Skeletal muscle tissue (tissue), 4 donors: ENCODE results near the gene TBC1D21. TPM values are rescaled to one million over a fixed set of nuclear protein-coding genes. Genes with fewer than 3 reads are reported as not detected.
A peak's percentile ranks its signal among the peaks of the same experiment; 100 is the strongest.

Source experiments
- H3K27ac ChIP-seq: one replicate; pipeline ENCODE4 v1.7.0; 2013; ENCODE audit warnings: mild to moderate bottlenecking, low read depth, low read length, inconsistent platforms
- H3K27me3 ChIP-seq, 3 donors: one replicate each; pipeline ENCODE4 v1.7.0; 2013; ENCODE audit warnings: low read length in 3 of 3; ENCODE audit not compliant: control insufficient read depth in 3 of 3, insufficient read depth in 3 of 3
- H3K36me3 ChIP-seq, 3 donors: one replicate each; pipeline ENCODE4 v1.7.0; 2013; ENCODE audit warnings: low read length in 3 of 3; ENCODE audit not compliant: control insufficient read depth in 3 of 3, insufficient read depth in 3 of 3
- H3K4me1 ChIP-seq, 3 donors: one replicate each; pipeline ENCODE4 v1.7.0; 2013; ENCODE audit warnings: low read length in 3 of 3, mild to moderate bottlenecking in 3 of 3; ENCODE audit not compliant: control insufficient read depth in 3 of 3, insufficient read depth in 3 of 3
- H3K4me3 ChIP-seq, 3 donors: one replicate each; pipeline ENCODE4 v1.7.0; 2013; ENCODE audit warnings: low read length in 3 of 3
- H3K9ac ChIP-seq, 3 donors: one replicate each; pipeline ENCODE4 v1.7.0; 2013; ENCODE audit warnings: low read length in 3 of 3, mild to moderate bottlenecking in 3 of 3, moderate library complexity in 2 of 3, low read depth in 1 of 3
- H3K9me3 ChIP-seq, 3 donors: one replicate each; pipeline ENCODE4 v1.7.0; 2013; ENCODE audit warnings: low read length in 3 of 3; ENCODE audit not compliant: control insufficient read depth in 3 of 3
- total RNA-seq: library from RNA; depleted of rRNA; stranded (reverse); fragments of >200 nt; gene quantifications from one replicate; pipeline ENCODE4 v1.2.3, GENCODE V29; 2014
- donor health status: Osteomylitis.

TBC1D21 gene, protein sequence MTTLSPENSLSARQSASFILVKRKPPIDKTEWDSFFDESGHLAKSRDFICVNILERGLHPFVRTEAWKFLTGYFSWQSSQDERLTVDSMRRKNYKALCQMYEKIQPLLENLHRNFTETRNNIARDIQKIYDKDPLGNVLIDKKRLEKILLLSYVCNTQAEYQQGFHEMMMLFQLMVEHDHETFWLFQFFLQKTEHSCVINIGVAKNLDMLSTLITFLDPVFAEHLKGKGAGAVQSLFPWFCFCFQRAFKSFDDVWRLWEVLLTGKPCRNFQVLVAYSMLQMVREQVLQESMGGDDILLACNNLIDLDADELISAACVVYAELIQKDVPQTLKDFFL
- not detected for total RNA-seq

DNA sequence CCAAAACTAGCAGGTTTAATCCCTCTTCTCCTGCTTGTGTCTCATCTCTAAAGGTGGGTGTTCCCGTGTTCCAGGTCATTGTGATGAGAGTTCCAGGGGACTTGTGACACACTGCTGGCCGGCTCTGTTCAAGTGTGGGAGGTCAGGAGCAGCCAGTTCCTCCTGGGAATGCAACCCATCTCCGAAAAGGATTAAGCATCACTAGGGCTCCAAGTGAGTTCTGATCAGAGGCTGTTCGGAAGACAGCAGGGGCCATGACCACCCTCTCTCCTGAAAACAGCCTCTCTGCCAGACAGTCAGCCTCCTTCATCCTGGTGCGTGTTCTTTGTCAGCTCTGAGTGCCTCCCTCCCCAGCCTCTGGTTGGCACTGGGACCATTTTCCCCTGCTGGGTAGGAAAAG is at the start of gene TBC1D21:
Gene TBC1D21 (plus strand): TSS at position 109 of the 400 bp plus-strand sequence. CDS start 146 bp downstream, at position 255.
- no peak within 1 kb of the TSS for H3K27ac ChIP-seq
- no peaks in the 10 kb centered on the region for H3K4me1 ChIP-seq
- H3K4me3 ChIP-seq, result no peak within 1 kb of the TSS
- no peaks in the 10 kb centered on the region for H3K9me3 ChIP-seq
- no peak within 1 kb of the TSS for H3K9ac ChIP-seq
- H3K27me3 ChIP-seq, result peaks cover 9 to 39% (median 31%) of the 10 kb centered on the region in 3 donors
- no peaks in the 10 kb centered on the region for H3K36me3 ChIP-seq

DNA sequence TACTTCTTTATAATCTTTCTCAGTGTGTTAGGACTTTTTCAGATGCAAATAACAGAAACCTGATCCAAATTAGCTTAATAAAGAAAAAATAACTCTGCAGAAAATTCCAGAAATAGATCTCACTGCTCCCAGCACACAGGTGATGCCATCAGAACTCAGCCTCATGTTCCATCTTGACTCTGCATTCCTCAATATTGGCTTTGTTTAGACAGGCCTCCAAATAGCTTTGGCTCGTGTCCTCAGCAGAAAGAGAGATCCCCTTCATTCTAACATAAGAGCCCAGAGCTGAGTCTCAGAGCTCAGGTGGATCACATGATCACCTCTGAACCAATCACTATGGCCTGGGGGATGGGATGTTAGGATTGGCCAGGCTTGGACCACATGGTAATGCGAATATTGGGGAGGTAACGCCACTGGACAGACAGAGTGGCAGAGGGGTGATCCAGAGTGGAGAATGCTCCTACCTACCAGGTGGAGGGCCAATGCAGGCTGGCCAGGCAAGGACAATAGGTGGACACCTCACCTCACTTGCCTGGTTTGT is 46.6 kb upstream of the TBC1D21 start:
- Histone ChIP-seq H3K9ac (no peak overlapping the region), H3K4me3 (no peak overlapping the region), H3K9me3 (no peaks in the 10 kb centered on the region)

DNA sequence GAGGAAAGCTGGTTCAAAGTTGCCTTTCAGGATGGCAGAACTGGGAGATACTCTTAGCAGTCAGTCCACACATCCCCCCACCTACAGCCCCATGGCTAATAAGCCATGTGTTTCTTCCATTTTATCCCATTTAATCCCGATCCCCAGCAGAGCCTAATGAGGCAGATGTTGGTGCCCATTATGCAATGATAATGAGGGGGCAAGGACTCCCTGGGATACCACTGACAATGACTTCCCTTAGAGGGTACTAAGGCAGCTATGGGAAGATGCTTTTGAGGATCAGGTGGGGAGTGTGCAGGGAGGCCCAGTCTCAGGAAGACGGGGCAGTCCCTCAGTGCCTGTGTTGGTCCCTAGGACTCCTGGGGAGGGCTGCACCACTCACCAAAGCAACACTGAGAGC is 43.8 kb upstream of the TBC1D21 start:
- H3K4me3 ChIP-seq, result no peak overlapping the region
- no peak overlapping the region for H3K9ac ChIP-seq
- H3K27ac ChIP-seq, result no peak overlapping the region
- H3K36me3 ChIP-seq, result no peaks in the 10 kb centered on the region
- H3K4me1 ChIP-seq, result no peaks in the 10 kb centered on the region
- H3K27me3 ChIP-seq, result peaks cover 2 to 5% (median 4%) of the 10 kb centered on the region in 3 donors
- H3K9me3 ChIP-seq, result no peaks in the 10 kb centered on the region

More for the DNA sequence above, 46.6 kb upstream of the TBC1D21 start:
- Histone ChIP-seq H3K36me3 (no peaks in the 10 kb centered on the region), H3K27ac (no peak overlapping the region), H3K4me1 (no peaks in the 10 kb centered on the region), H3K27me3 (peaks cover 2 to 5% (median 4%) of the 10 kb centered on the region in 3 donors)

DNA sequence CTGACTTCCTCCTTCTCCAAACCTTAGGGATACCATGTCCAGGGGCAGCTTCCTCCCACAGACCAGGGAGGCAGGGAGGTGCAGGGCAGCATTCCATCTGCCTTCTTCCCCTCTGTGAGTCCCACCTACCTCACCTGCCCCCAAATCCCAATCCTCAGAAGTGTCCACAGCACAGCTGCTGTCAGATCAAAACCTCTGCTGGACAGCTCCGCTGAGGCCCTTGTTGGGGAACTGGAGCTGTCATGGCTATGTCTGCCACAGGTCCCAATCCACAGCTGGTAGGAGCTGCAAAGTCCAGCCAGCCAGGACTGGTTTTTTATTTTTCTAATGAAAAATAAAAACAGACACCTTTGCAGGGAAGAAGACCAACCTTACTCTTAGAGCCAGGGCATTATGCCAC is 40.7 kb upstream of the TBC1D21 start:
- Histone ChIP-seq H3K4me1 (peaks cover 5 to 15% (median 6%) of the 10 kb centered on the region in 3 donors), H3K36me3 (no peaks in the 10 kb centered on the region), H3K9me3 (no peaks in the 10 kb centered on the region), H3K27ac (no peak overlapping the region), H3K27me3 (peaks cover 6 to 16% (median 11%) of the 10 kb centered on the region in 3 donors), H3K9ac (no peak overlapping the region), H3K4me3 (no peak overlapping the region)

DNA sequence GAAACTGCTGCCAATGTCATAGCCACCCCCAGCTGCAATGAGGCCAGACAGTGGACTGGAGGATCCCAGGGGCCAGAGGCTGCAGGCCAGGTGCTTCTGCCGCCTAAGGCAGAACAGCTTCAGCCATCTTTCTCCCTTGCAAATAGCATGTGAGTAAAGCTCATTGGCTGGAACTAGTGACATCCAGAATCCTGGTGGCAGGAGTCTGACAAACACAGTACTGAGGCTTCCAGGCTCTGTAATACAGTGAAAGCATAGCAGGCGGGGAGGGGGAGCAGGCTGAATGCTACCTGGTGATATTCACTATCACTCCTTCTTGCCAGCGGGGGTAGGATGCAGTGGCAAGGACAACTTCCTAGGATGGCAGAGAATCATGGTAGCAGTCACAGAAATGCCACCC is 36.5 kb upstream of the TBC1D21 start:
- Histone ChIP-seq H3K36me3 (no peaks in the 10 kb centered on the region), H3K9ac (no peak overlapping the region), H3K27ac (no peak overlapping the region), H3K4me3 (no peak overlapping the region), H3K4me1 (peaks cover 22 to 36% (median 24%) of the 10 kb centered on the region in 3 donors), H3K27me3 (peaks cover 11 to 32% (median 32%) of the 10 kb centered on the region in 3 donors), H3K9me3 (no peaks in the 10 kb centered on the region)

DNA sequence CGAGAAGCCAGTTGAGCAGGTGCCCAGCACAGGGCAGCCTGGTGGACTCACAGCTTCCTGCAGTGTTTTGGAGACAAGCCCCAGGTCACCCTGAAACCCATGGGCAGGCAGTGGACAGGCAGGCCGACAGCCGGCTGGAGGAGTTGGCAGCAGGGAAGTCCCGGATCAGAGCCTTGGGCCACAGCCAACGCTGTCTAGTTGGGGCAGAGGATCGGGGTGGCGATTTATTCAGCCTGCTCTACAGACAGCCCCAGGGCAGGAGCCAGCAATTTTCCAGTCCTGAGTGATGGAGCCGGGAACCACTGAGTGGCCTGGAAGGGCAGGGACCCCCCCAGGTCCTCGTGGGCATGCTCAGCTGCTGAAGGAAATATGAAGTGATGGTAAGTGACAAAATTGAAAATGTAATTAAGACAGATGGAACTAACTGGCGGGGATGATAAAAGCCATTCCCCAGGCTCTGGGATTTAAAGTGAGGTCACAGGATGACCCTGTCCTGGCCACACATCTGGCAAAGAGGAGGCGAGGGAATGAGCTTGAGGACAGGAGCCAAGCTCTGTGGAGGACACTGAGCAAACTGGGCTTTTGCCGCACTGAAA is 34.4 kb upstream of the TBC1D21 start:
- Histone ChIP-seq H3K27ac (no peak overlapping the region), H3K9ac (peak overlapping the region in 1 of 3 donors; percentile 3), H3K27me3 (peaks cover 11 to 36% (median 34%) of the 10 kb centered on the region in 3 donors), H3K4me3 (no peak overlapping the region), H3K36me3 (no peaks in the 10 kb centered on the region), H3K9me3 (no peaks in the 10 kb centered on the region), H3K4me1 (peaks cover 22 to 36% (median 24%) of the 10 kb centered on the region in 3 donors)

DNA sequence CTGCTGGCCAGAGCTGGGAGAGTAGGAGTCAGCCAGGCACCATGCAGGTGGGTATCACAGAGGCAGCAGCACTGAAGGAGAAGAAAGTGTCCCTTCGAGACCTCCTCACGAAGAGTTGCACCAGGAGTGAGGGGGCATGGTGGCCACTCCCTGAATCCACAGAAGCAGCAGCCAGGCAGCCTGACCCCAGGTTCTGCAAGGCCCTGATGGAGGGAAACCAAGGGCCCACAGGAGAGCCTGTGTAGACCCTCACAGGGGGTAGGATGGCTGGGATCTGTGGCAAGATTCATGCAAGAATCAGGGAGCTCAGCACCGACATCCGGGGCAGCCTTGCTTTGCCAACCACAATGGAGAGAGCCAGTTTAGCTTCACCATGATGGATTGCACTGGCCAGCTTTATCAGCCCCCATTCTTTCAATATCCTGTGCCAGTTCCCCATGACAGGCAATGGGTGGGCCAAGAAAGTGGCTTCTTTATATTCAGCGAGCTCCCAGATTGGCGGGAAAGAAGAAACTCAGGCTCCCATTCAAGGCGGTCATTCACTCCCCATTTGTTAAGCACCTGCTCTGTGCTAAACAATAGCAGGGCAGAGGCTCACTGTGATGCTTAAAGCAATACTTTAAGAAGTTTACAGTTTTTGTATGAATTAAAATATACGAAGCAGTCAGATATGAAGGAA is 33.5 kb upstream of the TBC1D21 start:
- Histone ChIP-seq H3K27ac (no peak overlapping the region), H3K27me3 (peaks cover 11 to 34% (median 30%) of the 10 kb centered on the region in 3 donors)

DNA sequence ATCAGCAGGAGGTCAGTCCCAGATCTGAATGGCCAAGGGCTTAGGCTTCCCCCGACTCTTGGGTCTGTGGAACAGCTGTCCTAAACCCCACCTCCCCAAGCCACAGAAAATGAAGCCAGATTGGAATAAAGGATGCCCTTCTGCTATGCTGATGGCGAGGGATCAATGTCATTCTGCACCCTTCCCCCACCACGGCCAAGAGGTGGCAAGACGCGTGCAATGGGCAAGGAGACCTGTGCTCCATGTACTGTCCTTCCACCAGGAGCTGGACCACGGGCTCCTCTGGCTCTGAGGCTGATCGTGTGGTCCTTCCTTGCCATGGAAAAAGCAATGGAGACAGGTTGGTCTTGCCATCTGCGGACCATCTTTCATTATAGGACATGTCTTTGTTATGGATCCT is 32.6 kb upstream of the TBC1D21 start:
- Histone ChIP-seq H3K27me3 (peaks cover 7 to 29% (median 25%) of the 10 kb centered on the region in 3 donors), H3K9me3 (no peaks in the 10 kb centered on the region), H3K27ac (no peak overlapping the region), H3K4me3 (no peak overlapping the region), H3K9ac (no peak overlapping the region), H3K36me3 (no peaks in the 10 kb centered on the region), H3K4me1 (peaks cover 22 to 40% (median 26%) of the 10 kb centered on the region in 3 donors)

More for the DNA sequence above, 33.5 kb upstream of the TBC1D21 start:
- no peak overlapping the region for H3K4me3 ChIP-seq
- H3K4me1 ChIP-seq, result peaks cover 22 to 36% (median 24%) of the 10 kb centered on the region in 3 donors
- H3K9ac ChIP-seq, result no peak overlapping the region
- no peaks in the 10 kb centered on the region for H3K36me3 ChIP-seq
- no peaks in the 10 kb centered on the region for H3K9me3 ChIP-seq

DNA sequence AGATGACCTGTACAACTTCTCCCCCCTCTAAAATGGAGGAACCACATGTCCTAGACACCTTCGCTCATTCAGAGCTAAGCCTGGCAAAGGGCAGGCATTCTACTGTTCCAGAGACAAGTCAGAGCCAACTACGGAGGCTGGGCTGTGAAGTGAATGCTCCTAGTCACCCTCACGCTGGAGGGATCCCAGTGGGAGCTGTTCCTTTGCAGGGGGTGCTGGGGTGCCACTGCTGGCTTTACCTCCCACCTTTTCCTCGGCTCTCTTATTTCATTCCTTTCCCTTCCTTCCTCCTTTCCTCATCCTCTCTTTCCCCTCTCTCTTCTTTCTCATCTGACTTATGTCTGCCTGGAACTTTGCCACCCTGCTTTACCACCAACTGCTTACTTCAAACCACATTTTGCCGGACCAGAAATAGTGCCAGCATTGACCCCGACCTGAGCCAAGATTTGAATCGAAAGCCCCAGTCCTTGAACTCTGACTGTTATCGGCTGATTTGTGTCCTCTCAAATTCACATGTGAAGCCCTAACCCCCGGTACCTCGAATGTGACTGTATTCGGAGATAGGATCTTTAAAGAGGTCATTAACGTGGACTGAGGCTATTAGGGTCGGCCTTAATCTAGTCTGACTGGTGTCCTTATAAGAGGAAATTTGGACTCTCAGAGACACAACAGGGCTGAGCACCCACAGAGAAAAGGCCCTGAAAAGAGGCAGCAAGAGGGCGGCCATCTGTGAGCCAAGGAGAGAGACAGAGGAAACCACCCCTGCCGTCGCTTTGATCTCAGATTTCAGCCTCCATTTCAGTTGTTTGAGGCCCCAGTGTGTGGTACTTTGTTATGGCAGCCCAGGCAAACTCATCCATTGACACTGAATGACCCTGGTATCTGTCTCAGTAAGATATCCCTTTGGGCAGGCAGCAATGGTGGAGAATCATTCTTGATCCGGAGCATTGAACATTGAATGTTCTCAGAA is 31.3 kb upstream of the TBC1D21 start:
- Histone ChIP-seq H3K9ac (no peak overlapping the region), H3K4me1 (peaks cover 19 to 31% (median 26%) of the 10 kb centered on the region in 3 donors), H3K4me3 (no peak overlapping the region), H3K27ac (no peak overlapping the region), H3K36me3 (no peaks in the 10 kb centered on the region), H3K9me3 (no peaks in the 10 kb centered on the region), H3K27me3 (peaks cover 7 to 25% (median 25%) of the 10 kb centered on the region in 3 donors)
